Peyer's patch (tissue), 4 donors: ENCODE data around the gene USP34.

Experiments used
- CTCF ChIP-seq, 6 experiments: fragments of 450-650 bp in 4 of 6; fragments of 200-600 bp in 2 of 6; sonication (generic) in 1 of 6; IDR thresholded peaks; one replicate each; pipeline ENCODE4 v1.5.1; 2017 to 2019; ENCODE audit warnings: antibody characterized with exemption in 6 of 6, mild to moderate bottlenecking in 3 of 6, moderate library complexity in 1 of 6
- POLR2A ChIP-seq, 2 donors: fragments of 450-650 bp; IDR thresholded peaks; one replicate each; pipeline ENCODE4 v1.5.1; 2017; ENCODE audit warnings: antibody characterized with exemption in 2 of 2, mild to moderate bottlenecking in 2 of 2, moderate library complexity in 2 of 2

GRCh38 chr2:61244694-61245093, 226.2 kb downstream of the USP34 start:
- TF ChIP-seq CTCF (IDR thresholded peaks at IDR 0.05) (no peak), POLR2A (IDR thresholded peaks at IDR 0.05) (no peak)
